Heart left ventricle (tissue), 13 donors: Measurements from ENCODE around the gene MED15.

ENCODE experiments used
- CTCF ChIP-seq, 12 donors: fragments of 200-600 bp; sonication (generic) in 4 of 12; IDR thresholded peaks; one replicate each; pipeline versions ENCODE4 v1.5.0 to v1.8.0; 2018 to 2022; ENCODE audit warnings: antibody characterized with exemption in 12 of 12, mild to moderate bottlenecking in 5 of 12
- POLR2A ChIP-seq, 2 donors: fragments of 450-650 bp; IDR thresholded peaks; one replicate each; pipeline ENCODE4 v1.6.1; 2017; ENCODE audit warnings: antibody characterized with exemption in 2 of 2, mild to moderate bottlenecking in 2 of 2, moderate library complexity in 2 of 2
- donor health status: ischemic (EF 13 %, LVEDD 7.1; RV severe dilation, severe dysfunction).
- donor health status: DM: no; HTN: yes; CAD: no.
- donor health status: DM: no; HTN: no; CAD: no.
- donor health status: ischemic (EF 25% LVEDD 6.9; RV normal size, moderate dysfunction).
- donor health status: ischemic (EF 25% LVEDD 5.7; RV mildly dilated, moderate dysfunction).
- donor health status: ischemic (EF 35%, LVEDD 5.7; RV mildly dilated, moderate dysfunction).
- donor health status: nonischemic (EF 11% LVEDD 7.7; RV severe dilation, severe dysfunction).
- donor health status: DM: yes; HTN: yes; CAD: no.
- donor health status: PGD.
- donor health status: ischemic (EF 29% LVEDD 5.4; RV normal size, mild dysfunction).
- donor health status: nonischemic (EF 23%, LVEDD 6.1; RV moderate dilation, normal function).

- TF ChIP-seq CTCF (IDR thresholded peaks at IDR 0.05) = no peak
- no peak for TF ChIP-seq POLR2A (IDR thresholded peaks at IDR 0.05)
Observed at GRCh38 chr22:20599117-20599516, 91.7 kb downstream of the MED15 start.
